HG03175 (cell line): ENCODE data around the gene DUSP8.

Experiments used
- ATAC-seq: cut with Tn5 transposase; IDR thresholded peaks from one replicate; pipeline ENCODE4 v1.9.1; 2021; ENCODE audit warnings: mild to moderate bottlenecking, moderate library complexity; ENCODE audit not compliant: unreplicated experiment

DUSP8 gene

DNA sequence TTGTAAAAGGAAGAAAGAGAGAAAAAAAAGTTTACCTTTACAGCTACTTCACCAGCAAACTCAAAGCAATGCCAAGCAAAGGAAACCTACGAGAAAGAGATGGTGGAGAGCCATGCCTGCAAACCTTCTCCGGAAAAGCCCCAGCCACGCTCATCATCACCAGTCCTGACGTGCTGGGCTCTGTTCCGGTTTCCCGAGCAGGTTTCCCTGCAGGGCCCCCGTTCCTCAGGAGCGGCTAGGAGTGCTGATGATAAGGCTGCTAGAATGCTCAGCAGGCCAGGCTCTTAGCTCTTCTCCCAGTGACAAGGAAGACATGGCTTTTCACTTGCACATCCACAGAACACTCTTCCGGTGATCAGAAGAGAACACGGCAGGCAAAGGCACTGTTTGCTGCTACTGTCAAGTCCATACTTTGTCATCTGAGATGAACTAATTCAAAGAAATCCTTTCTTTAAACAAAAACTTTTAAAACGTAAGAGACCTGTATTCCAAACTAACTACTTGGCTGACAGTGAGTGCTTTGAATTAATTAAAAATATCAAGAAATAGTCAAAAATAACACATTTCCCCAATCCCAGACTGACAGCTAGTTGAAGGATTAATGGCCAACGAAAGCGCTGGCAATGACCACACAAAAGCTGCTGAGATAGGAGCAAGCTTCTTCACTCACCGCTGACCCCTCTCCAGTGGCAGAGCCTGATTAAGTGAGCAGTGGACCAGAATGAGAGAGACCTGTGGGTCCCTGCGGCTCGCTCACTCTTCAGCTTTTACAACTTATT, 35.8 kb downstream of the DUSP8 start:
- ATAC-seq: no peak

DNA sequence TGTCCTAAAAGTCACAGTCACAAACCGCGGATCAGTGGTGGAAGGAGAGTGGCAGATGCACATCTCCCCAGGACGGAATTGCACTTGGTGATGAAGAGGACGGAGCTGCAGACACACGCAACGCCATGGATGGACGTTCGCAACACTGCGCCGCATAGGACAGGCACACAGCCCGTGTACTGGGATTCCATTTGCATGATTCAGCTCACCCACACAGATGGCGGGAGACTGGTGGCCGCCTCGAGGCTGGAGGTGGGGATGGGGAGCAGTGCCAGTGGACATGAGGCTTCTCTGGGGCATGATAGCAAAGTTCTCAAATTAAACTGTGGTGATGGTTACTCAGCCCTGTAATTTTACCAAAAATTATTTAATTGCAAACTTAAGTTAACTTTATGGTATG, 37.4 kb downstream of the DUSP8 start:
- no peak for ATAC-seq

DNA sequence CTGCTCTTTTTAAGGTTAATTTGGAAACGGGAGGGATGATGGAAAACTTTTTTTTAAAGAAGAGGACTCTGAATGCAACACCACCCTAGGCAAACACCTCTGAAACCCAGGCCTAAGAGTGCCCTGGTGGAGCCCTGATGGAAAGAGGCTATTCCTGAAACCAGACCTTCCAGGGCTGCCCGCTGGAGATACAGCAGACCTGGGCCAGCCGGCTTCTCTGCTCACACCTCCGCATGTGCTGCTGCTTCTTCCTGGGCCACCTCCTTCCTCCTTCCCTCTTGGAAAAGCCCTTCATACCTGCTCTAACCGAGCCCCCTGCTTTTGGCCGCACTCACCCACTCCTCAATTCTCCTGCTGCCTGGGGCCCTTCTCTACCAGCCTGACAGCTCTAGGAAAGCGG, 37.9 kb downstream of the DUSP8 start:
- ATAC-seq: no peak

DNA sequence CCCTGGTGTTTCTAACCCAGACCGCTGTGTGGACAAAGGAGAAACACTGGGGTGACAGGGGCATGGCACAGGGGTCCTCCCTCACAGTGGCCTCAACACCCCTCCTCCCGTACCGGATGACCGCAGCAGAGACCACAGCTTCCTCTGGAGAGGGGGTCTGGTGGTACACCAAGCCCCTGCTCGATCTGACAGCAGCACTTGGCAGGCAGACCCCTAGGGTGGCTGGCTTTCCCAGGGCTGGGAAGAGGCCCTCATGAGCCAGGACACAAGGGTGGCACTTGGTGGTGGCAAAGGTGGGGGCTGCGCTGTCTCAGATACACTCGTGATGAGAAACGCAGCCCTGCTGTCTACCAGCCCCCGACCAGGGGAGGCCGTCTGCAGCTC, 38.7 kb downstream of the DUSP8 start:
- no peak for ATAC-seq

DNA sequence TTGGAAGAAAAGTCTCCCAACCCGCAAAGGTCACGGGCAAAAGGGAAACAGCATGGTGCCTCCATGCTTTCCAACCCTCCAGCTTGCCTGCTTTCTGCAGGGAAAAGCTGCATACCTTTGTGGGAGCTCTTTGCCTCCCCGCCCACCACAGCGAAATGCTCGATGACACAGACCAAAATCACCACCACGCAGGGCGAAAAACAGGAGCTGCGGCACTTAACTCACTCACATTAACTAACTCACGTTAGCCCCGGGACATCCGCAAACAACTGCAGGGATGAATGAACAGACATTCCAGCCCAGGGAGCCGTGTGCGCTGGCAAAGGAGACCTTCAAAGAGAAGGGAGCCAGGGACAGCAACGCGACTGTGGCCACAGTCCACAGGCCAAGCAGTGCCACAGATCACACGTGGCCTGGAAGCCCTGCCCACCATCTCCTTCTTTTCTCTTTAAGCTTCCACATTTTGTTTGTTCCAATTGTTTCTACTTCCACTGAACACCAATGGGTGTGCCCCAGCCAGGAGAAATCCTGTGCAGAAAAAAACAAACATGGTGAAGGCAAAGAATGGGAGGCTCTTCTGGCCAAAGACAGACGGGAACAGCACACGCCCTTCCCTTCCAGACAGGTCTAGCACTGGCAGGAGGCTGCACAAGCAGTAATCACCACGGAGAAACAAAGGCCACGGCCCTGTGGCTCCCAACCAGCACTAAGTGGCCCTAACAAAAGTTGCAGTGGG, 39.3 kb downstream of the DUSP8 start:
- no peak for ATAC-seq

DNA sequence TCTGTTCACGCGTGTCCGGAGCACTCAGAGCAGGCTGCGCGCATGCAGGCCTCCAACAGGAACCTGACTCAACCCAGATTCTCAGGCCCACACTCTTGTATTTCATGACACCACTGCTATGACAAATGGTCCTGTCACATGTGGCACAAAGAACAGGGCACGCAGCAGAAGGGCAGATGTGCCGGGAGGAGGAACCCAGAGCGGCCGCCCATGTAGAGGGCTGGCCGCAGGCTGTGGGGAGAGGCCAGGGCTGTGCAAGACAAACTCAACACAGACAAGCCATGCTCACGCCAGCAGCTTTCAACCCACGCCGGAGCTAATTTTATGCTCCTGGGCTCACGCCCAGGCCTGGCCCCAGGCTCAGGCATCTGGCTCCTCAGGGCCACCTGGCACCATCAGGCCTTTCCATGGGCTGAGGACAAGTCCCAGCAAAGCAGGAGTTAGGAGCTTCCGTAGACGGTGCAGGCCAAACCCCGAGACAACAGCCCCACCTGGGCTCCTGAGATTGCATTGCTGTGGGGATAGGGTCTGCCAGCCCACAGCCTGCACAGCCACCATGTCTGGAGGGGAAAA, 40.0 kb downstream of the DUSP8 start:
- ATAC-seq: no peak

DNA sequence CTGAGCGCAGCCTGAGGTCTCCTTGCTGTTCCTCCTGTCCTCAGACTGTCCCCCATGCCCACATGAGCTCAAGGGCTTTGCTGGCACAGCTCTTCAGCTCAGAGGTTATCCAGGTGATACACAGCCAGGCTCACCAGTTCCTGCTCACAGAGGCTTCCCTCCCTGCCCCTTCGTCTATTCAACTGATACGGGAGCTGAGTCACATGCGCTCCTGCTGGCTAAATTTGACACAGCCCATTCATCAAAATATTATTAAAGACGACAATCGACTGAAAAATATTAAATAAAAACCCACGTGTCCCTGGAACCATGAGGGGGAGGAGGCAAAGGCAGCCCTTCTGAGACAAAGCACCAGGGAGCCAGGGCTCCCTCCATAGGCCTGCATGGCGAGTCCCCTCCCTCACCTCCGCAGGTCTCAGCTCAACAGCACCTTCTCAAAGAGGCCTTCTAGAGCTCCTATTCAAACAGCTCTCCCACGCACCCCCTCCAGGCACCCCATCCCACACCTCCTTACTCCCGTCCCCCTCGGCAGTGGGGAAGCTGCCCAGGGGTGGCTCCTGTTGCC, 40.5 kb downstream of the DUSP8 start:
- no peak for ATAC-seq

DNA sequence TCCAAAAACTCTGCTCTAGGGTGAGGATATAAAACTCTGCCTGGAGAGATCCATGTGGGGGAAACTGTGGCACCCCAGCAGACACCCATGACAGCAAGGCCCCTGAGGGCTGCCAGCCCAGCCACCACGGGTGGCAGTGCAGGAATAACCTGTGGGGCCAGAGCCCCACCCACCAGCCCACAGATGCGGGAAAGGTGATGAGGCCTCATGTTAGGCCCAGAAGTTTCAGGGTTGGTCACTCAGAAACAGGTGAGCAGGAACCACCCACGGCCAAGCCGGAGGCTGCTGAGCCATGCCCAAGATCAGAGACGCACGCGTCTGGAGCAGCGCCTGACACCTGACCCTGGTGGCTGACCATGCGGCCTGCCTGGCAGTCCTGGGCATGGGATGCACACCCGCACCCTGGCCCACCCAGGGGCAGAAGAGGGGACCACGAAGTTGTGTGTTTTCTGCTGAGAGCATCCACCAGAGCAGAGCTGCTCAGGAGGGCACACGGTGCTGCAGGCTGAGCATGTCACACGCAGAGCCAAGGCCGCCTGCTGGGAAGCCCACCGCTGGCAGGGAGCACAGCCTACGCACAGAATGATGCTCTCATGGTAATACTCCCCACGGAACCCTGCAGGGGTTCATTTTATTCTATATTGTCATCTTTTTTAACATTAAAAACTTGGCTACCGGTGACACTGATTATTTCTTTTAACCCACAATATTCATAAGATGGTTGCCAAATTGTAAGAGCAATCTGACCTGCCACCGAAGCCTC, 41.2 kb downstream of the DUSP8 start:
- ATAC-seq: no peak

DNA sequence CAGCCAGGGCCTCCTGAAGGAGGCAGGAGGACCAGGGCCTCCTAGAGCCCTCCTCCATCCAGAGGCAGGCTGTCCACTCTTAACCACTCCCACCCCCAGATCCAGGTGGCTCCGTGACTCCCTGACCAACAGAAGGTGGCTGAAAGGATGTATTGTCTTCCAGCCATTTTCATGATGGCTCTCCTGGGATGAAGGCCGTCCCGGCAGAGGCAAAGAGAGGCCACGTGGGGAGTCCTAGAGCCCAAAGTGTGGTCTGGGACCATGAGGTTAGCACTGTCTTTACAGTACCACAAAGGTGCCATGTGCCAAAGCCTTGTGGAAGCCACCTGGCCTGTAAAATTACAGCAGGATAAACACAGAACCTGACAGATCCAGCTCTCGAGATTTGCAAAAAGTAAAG, 42.3 kb downstream of the DUSP8 start:
- ATAC-seq: no peak

DNA sequence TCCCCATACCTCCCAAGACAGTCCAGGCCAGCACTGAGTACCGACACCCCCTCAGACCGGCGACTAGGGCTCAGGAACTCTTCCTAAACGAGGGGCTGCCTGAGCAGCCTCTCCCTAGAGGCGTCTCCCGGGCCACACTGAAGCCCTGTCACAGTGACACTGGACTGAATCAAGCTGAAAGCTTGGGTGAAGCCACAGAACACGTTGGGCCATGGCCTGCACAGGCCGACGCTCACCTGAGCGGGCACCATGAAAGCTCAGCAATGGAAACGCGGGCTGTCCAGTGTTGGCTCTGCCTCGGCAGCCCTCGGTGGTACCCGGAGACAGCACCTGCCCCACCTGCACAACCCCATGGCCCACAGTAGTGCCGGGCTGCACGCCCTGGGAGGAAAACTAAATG, 42.8 kb downstream of the DUSP8 start:
- ATAC-seq: no peak

DNA sequence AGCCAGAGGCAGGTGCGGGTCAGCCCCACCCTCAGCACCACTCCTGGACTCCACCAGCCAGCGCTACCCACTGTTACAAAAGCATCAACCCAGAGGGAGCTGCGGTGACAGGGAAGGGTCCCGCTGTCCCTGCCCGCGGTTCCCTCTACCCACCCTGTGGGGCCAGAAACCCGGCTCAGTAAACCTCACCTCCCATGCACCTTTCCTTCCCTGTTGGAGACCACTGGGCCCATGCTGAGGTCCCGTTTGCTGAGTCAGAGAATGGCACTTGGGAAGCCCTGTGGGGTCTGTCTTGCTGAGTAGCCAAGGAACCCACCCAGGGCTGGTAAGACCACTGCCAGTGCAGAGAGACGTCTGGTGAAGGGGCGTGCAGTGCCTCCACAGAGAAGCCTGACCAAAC, 43.4 kb downstream of the DUSP8 start:
- ATAC-seq: no peak

DNA sequence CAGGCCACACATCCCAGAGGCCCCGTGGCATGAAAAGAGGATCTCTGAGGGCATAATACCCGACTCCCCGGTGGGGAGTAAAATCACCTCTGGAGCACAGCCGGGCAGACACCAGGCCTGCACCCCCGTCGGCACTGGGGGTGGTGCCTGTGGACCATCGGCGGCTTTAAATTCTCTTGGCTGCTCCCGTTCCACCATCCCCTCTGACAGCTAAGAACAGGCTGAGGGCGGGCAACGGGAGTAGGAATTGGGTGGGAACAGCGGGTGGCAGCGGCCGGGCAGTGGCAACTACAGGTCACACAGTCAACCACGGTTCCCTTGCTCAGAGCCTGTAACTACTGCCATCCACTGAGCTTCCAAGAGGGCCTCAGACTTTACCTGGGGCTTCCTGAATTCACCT, 45.3 kb downstream of the DUSP8 start:
- ATAC-seq: no peak

DNA sequence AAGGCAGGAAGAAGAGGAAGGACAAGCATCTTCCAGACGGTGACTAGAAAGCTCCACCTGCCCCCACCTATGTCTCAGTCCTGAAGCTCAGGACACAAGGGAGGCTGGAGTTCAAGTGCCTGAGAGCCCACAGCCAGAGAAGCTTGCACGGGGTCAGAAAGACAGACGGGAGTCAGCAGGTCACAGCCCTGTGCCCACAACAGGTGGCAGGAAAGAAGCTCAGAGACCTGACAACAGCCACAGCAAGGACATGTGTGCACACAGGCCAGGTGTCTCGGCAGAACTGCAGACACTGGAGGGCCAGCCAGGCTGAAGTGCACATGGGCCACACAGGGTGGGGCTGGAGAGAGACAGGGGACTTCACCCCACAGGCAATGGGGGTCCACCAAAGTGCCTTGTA, 48.3 kb downstream of the DUSP8 start:
- ATAC-seq: no peak

DNA sequence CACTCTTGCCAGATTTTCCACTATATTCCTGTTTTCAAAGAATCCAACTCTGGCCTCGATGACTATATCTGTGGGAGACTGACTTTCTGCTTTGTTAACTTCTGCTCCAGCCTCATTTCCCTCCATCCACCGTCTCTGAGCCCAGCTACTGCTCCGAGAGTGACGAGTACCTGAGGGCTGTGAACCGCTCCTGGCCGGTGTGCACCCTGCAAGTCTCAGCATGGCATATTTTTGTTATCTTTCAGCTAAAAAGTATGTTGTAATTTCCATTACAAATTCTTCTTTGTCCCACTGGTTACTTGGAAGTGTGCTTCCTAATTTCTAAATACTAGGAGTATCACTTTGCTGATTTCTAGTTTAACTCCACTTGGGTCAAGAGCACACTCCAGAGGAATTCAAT, 49.0 kb downstream of the DUSP8 start:
- no peak for ATAC-seq

DNA sequence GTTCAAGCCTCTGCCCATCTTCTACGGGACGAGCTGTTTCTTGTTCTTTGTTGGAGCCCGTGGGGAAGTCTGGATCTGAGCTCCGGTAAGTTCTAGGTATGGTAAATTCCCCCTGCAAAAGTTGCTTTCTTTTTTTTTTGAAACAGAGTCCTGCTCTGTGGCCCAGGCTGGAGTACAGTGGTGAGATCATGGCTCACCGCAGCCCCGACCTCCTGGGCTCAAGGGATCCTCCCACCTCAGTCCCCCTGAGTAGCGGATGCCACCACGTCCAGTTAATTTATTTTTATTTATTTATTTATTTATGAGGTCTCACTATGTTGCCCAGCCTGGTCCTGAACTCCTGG, 50.0 kb downstream of the DUSP8 start:
- ATAC-seq: peak; percentile 13

DNA sequence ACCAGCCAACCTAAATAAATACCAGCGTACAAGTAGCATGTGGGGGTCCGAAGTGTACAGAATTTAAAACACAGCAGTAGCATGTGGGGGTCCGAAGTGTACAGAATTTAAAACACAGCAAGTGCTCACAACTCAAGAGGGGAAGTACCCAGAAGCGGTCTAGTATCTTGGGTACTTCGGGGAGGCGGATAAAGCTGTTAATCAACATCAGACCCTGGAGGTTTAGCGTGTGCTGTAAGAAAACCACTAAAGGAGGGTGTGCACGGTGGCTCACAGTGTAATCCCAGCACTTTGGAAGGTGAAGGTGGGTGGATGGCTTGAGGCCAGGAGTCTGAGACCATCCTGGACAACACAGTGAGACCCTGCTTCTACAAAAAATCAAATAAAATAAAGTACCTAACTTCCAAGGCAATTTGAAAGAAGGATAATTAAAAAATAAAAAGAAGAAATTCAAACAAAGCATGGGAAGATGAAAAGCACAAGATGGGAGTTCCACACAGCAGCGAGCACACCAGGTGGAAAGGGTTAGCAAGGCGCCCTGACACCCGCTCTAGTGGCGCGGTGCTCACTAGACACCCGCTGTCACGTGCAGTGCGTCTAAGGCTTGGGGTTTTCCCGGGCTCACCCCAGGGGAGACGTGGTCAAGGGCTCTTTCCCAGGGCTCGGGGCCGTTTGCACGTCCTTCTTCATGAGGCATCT, 50.5 kb downstream of the DUSP8 start:
- peak; percentile 84 for ATAC-seq

DNA sequence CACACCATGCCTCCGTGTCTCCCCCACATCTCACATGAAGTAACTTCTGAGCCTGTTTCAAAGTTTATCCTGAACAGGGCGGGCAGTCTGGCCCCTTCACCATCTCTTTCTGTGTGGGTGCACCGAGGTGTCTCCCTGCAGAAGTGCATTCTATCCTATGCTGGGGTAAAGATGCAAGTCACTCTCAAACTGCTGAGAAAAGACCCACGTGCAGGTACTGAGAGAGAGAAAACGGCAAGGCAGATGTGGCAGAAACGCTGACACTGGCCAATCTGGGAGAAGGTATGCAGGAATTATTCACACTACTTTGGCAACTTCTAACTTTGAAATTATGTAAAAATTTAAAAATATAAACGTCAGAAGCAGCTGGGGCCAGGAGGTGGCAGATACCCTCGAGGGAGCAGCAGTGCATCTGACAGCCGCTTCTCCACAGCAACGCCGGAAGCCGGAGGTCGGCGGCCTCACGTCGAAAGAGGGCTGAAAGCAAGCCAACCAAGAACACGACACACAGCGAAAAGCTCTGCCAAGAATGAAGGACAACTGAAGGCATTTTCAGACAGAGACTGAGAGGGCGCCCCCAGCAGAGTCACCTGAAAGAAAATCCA, 51.3 kb downstream of the DUSP8 start:
- no peak for ATAC-seq

DNA sequence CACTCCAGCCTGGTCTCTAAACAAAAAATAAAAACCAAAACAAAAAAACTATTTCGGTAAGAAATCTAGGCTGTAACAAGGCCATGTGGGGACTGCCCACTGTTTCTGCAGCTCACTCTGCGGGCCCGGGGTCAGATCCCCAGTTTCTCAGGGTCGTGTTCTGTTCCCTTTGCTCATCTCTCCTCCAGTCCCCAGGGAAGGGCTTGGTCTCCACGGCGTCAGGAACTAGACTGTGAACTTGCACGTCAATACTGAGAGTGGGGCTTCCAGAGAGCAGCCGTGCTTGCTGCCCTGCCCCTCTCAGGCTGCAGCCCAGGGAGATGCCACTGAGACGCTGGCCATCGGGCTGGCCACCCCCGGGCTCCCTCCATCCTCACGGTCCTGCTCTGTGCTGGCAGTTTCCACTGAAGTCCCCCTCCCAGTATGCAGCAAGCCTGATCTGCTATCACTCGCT, 51.8 kb downstream of the DUSP8 start:
- ATAC-seq: no peak

DNA sequence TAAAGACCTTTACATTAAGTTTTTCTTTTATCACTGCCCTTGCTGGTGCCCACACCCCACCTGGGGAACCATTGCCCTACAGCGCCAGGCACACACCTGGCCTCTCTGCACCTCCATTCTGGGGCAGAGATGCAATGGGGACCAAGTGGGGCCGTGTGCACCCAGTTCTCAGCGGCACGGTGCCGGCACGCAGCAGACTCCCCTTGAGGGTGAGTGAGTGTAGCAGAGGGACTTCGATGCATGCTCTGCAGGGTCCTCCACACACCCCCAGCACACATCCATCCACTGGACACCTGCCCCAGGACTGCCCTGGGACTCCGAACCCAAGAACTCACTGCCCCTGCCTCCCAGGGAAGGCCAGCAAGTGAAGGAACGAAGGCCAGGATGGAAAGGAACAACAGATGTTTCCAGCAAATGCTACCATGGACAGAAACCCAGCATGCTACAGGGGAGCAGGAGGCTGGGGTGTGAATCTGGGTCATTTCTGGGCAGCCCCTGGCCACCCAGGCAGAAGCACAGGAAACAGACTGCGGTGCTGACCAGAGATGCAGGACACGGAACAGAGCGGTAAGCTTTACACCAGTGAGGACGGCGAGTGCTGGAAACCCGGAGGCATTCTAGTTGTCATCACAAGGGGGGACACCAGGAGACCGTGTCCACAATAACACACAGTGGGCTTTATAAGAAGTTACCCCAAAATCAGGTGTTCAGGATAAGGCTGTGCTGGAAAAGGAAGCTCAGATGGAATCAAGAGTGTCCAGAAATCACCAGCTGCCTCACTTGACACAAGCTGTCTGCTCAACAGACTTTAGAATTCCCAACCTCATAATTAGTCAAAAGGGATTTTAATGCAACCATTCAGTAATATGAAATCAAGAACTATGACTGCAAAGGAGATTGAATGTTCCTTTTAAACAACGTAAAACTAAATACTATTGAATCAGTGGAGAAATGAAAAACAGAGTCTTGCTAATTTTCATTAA, 52.8 kb downstream of the DUSP8 start:
- ATAC-seq: no peak
